Ovary (tissue), 9 donors: Measurements from ENCODE around the gene ACCS. TPM values are rescaled to one million over a fixed set of nuclear protein-coding genes. Genes with fewer than 3 reads are reported as not detected.

ENCODE experiments used
- DNase-seq, 5 donors: peaks; one replicate each; pipeline ENCODE4 v3.0.0-alpha.2; 2019 to 2020
- H3K27ac ChIP-seq, 2 donors: fragments of 200-600 bp; one replicate each; pipeline versions ENCODE4 v1.5.1 to v1.8.0; 2019 to 2022
- H3K27me3 ChIP-seq: fragments of 200-600 bp; one replicate; pipeline ENCODE4 v1.8.0; 2022
- H3K36me3 ChIP-seq: fragments of 200-600 bp; sonication (generic); one replicate; pipeline ENCODE4 v1.5.1; 2019
- H3K4me1 ChIP-seq: one replicate; pipeline ENCODE4 v1.8.1; 2013; ENCODE audit warnings: mild to moderate bottlenecking, moderate library complexity; ENCODE audit not compliant: insufficient read depth
- H3K4me3 ChIP-seq: fragments of 200-600 bp; sonication (generic); one replicate; pipeline ENCODE4 v1.5.1; 2017
- H3K9me3 ChIP-seq, 2 donors: fragments of 200-600 bp in 1 of 2; sonication (generic) in 1 of 2; one replicate each; pipeline versions ENCODE4 v1.5.1 to v1.8.1; 2013 to 2019; ENCODE audit warnings: mild to moderate bottlenecking in 1 of 2, moderate library complexity in 1 of 2
- CTCF ChIP-seq, 3 donors: fragments of 450-650 bp in 2 of 3; fragments of 200-600 bp in 1 of 3; IDR thresholded peaks; one replicate each; pipeline versions ENCODE4 v1.5.1 to v1.8.0; 2016 to 2022; ENCODE audit warnings: antibody characterized with exemption in 3 of 3, mild to moderate bottlenecking in 1 of 3
- EP300 ChIP-seq: sonication (generic); formaldehyde crosslinking; IDR thresholded peaks from one replicate; pipeline ENCODE4 v1.6.1; 2017; ENCODE audit warnings: antibody characterized with exemption
- POLR2A ChIP-seq: fragments of 450-650 bp; IDR thresholded peaks from one replicate; pipeline ENCODE4 v1.6.1; 2017; ENCODE audit warnings: antibody characterized with exemption, mild to moderate bottlenecking, moderate library complexity
- WGBS, 3 donors: extraction: QIAGEN DNeasy Blood & Tissue Kit in 1 of 3; methylation state at CpG; one replicate each; pipeline versions ENCODE4 v1.1.5 to v1.1.7; 2013 to 2017; 5-methylcytosine and 5-hydroxymethylcytosine counted together
- intact Hi-C, 4 donors: fragments of 100-400 bp; cut with DNase I; formaldehyde crosslinking; loops; one replicate each; pipeline versions ENCODE4 v1.11.0 to v1.15.1; 2022 to 2023
- polyA plus RNA-seq, 2 donors: library from polyadenylated mRNA; stranded (reverse); fragments of 200-250 nt in 1 of 2; fragments of 350-450 nt in 1 of 2; fragmentation: Illumina TruSeq in 1 of 2; extraction: RNeasy Lipid Tissue Mini Kit (QIAGEN cat#74804) in 1 of 2; gene quantifications; one replicate each; pipeline ENCODE4 v1.2.3, GENCODE V29; 2013 to 2014
- total RNA-seq, 7 donors: library from RNA; depleted of rRNA in 2 of 7; stranded (reverse); fragments of >200 nt in 2 of 7; fragmentation: NEBNext Ultra II Directional in 3 of 7; extraction: Animal tissue kit (Norgen Biotek cat#: 25700) in 3 of 7; gene quantifications; one replicate each; pipeline versions ENCODE4 v1.1.0 to v1.2.4, GENCODE V29; 2016 to 2023
- donor health status: DM: no; HTN: no; CAD: no; lungs with moderate emphysema.
- donor health status: DM: no; HTN: no; CAD: no.
- donor health status: Bipolar disorder and iron deficiency.
- donor health status: DM: yes; HTN: yes; CAD: no.
- donor health status: DM: no; HTN: no; CAD: no.
- donor health status: DM: yes; HTN: yes; CAD: no.

ACCS gene
- total and polyA plus RNA-seq, 9 donors: 11.2 to 39.8 (median 26.4) TPM

- TF ChIP-seq EP300 (no peak), POLR2A (no peak), CTCF (IDR thresholded peaks at IDR 0.05) (no peak)
- Histone ChIP-seq H3K4me3 (no peak overlapping the region), H3K36me3 (no peaks in the 10 kb centered on the region), H3K4me1 (no peaks in the 10 kb centered on the region), H3K27me3 (no peaks in the 10 kb centered on the region), H3K9me3 (no peaks in the 10 kb centered on the region), H3K27ac (no peak overlapping the region)
- intact Hi-C loops: no loop called here
- DNase-seq: no peak
- 92 to 100% (median 95%) methylated on average over 1 of the region's 1 CpG for WGBS, 3 donors
Measured at GRCh38 chr11:44085330-44085729, 19.3 kb downstream of the ACCS start.

GRCh38 chr11:44088377-44088776 lies 22.3 kb downstream of the ACCS start:
- Histone ChIP-seq H3K27me3 (no peaks in the 10 kb centered on the region), H3K4me3 (no peak overlapping the region), H3K27ac (no peak overlapping the region), H3K4me1 (no peaks in the 10 kb centered on the region), H3K36me3 (no peaks in the 10 kb centered on the region), H3K9me3 (no peaks in the 10 kb centered on the region)
- no peak for DNase-seq
- TF ChIP-seq EP300 (no peak), CTCF (IDR thresholded peaks at IDR 0.05) (no peak), POLR2A (no peak)
- intact Hi-C loops: no loop called here
- WGBS, 3 donors: 95 to 97% (median 95%) methylated on average over 4 of the region's 4 CpGs

- no peaks in the 10 kb centered on the region for H3K4me1 ChIP-seq
- no peak for TF ChIP-seq POLR2A
- no peak for TF ChIP-seq EP300
- TF ChIP-seq CTCF (IDR thresholded peaks at IDR 0.05): no peak
- H3K27ac ChIP-seq: no peak overlapping the region
- no peaks in the 10 kb centered on the region for H3K9me3 ChIP-seq
- H3K36me3 ChIP-seq: no peaks in the 10 kb centered on the region
- intact Hi-C loops: no loop called here
- H3K4me3 ChIP-seq: no peak overlapping the region
- WGBS, 3 donors: 65 to 76% (median 75%) methylated on average over 4 of the region's 4 CpGs
- H3K27me3 ChIP-seq: no peaks in the 10 kb centered on the region
- DNase-seq: no peak
Measured at GRCh38 chr11:44088871-44089270, 22.8 kb downstream of the ACCS start.

- H3K9me3 ChIP-seq: no peaks in the 10 kb centered on the region
- intact Hi-C loops: loop anchor here in 2 of 4 donors (5.0 to 10.0 kb wide), 2 partner anchors 444 to 447 kb away; no protein-coding TSS in a partner anchor
- H3K36me3 ChIP-seq: no peaks in the 10 kb centered on the region
- no peak for DNase-seq
- no peaks in the 10 kb centered on the region for H3K27me3 ChIP-seq
- TF ChIP-seq POLR2A: no peak
- no peak overlapping the region for H3K27ac ChIP-seq
- H3K4me3 ChIP-seq: no peak overlapping the region
- 83 to 94% (median 85%) methylated on average over 1 of the region's 1 CpG for WGBS, 3 donors
- H3K4me1 ChIP-seq: no peaks in the 10 kb centered on the region
Measured at GRCh38 chr11:44090539-44090938, 24.5 kb downstream of the ACCS start.

GRCh38 chr11:44094260-44094868 lies 28.3 kb downstream of the ACCS start:
- intact Hi-C loops: loop anchor here in 2 of 4 donors (5.0 to 10.0 kb wide), 2 partner anchors 440 to 443 kb away; no protein-coding TSS in a partner anchor
- DNase-seq: peak; percentile 75 to 89 (median 79)
- Histone ChIP-seq H3K4me3 (no peak overlapping the region), H3K27ac (no peak overlapping the region), H3K27me3 (no peaks in the 10 kb centered on the region), H3K36me3 (no peaks in the 10 kb centered on the region), H3K4me1 (peaks cover 2% of the 10 kb centered on the region), H3K9me3 (no peaks in the 10 kb centered on the region)
- 21 to 23% (median 22%) methylated on average over 11 of the region's 11 CpGs for WGBS, 3 donors
- TF ChIP-seq CTCF (IDR thresholded peaks at IDR 0.05): peak; percentile 62 to 83 (median 64)
- TF ChIP-seq EP300: no peak
- no peak for TF ChIP-seq POLR2A
